ENCODE results near the gene SLC26A8. TPM values are rescaled to one million over a fixed set of nuclear protein-coding genes. Genes with fewer than 3 reads are reported as not detected.

Gene SLC26A8
- polyA plus RNA-seq, 3 donors = 0.52 to 1.7 (median 1.5) TPM

DNA sequence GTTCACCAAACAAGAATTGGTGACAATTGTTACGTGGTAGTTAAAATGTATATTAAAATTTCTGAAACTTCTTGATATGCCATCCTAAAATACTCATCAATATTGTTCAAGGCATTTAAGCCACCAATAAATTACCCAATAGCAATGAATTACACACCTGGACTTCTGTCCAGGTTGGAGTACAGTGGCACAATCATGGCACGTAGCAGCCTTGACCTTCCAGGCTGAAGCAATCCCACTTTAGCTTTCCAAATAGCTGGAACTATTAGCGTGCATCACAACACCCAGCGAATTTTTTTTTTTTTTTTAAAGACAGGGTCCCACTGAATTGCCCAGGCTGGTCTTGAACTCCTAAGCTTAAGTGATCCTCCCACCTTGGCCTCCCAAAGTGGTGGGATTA lies 120.8 kb downstream of the SLC26A8 start:
- Histone ChIP-seq H3K79me2 (ENCODE audit: insufficient read depth, low read length) (peaks cover 93% of the 10 kb centered on the region), H3K27ac (ENCODE audit: low read depth in 1 of 2, low read length in 2 of 2) (no peak overlapping the region), H3K9me3 (replicated peaks in 1 of 2; ENCODE audit: control insufficient read depth in 1 of 2, insufficient read depth in 1 of 2, low read length in 2 of 2) (peaks cover 2 to 3% of the 10 kb centered on the region in 2 donors), H3K4me2 (replicated peaks; ENCODE audit: extremely low read depth, low read length, poor library complexity, severe bottlenecking) (no peak overlapping the region), H3K4me1 (ENCODE audit: control insufficient read depth in 1 of 2, insufficient read depth in 2 of 2, low read length in 2 of 2) (no peaks in the 10 kb centered on the region), H3K9ac (ENCODE audit: insufficient read depth, low read length, poor library complexity, severe bottlenecking) (no peak overlapping the region), H3K27me3 (ENCODE audit: control insufficient read depth in 2 of 2, insufficient read depth in 2 of 2, low read length in 2 of 2) (no peaks in the 10 kb centered on the region), H2AFZ (ENCODE audit: insufficient read depth, low read depth, low read length, poor library complexity, severe bottlenecking) (no peak overlapping the region), H4K20me1 (ENCODE audit: insufficient read depth, low read length) (no peaks in the 10 kb centered on the region), H3K36me3 (replicated peaks in 1 of 2; ENCODE audit: control insufficient read depth in 1 of 2, insufficient read depth in 2 of 2, low read length in 2 of 2) (peaks cover 12 to 80% of the 10 kb centered on the region in 2 donors), H3K4me3 (replicated peaks in 1 of 3; ENCODE audit: low read depth in 2 of 3, low read length in 3 of 3) (no peak overlapping the region)
- Mint-ChIP-seq H3K27me3 (ENCODE audit: low read depth in 3 of 3) (no peaks in the 10 kb centered on the region), H3K4me3 (no peak overlapping the region), H3K9me3 (peaks cover 4 to 12% (median 7%) of the 10 kb centered on the region in 7 donors), H3K27ac (no peak overlapping the region), H3K36me3 (peaks cover 33 to 57% of the 10 kb centered on the region in 2 donors), H3K4me1 (peaks cover 2% of the 10 kb centered on the region)
- 97% methylated on average over 3 of the region's 4 CpGs for WGBS (ENCODE audit: insufficient coverage)
- no peak for DNase-seq
- TF ChIP-seq, protein P1, sequence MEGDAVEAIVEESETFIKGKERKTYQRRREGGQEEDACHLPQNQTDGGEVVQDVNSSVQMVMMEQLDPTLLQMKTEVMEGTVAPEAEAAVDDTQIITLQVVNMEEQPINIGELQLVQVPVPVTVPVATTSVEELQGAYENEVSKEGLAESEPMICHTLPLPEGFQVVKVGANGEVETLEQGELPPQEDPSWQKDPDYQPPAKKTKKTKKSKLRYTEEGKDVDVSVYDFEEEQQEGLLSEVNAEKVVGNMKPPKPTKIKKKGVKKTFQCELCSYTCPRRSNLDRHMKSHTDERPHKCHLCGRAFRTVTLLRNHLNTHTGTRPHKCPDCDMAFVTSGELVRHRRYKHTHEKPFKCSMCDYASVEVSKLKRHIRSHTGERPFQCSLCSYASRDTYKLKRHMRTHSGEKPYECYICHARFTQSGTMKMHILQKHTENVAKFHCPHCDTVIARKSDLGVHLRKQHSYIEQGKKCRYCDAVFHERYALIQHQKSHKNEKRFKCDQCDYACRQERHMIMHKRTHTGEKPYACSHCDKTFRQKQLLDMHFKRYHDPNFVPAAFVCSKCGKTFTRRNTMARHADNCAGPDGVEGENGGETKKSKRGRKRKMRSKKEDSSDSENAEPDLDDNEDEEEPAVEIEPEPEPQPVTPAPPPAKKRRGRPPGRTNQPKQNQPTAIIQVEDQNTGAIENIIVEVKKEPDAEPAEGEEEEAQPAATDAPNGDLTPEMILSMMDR (IDR thresholded peaks at IDR 0.05) = no peak
- intact Hi-C loops (cut with micrococcal nuclease) = no loop called here

DNA sequence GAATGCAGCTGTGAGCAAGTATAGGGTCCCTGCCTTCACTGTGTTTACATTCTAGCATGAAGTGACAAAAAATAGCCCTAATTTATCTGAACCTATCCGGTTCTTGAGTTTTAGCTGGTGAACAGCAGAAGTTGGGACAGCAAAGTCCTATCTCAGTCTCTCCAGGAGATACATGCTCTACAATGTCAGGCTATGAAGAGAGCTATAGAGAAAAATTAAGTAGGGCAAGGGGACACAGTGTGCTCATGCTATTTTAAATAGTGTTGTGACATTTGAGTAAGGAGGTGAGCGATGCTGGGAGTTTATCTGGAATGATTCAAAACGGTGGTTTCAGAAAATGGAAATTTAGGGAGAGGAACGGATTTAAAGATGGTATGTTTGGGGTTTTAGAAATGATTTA lies 124.0 kb downstream of the SLC26A8 start:
- H3K9ac ChIP-seq (ENCODE audit: insufficient read depth, low read length, poor library complexity, severe bottlenecking) = no peak overlapping the region
- H3K9me3 Mint-ChIP-seq = peaks cover 0 to 5% (median 0%) of the 10 kb centered on the region in 7 donors
- WGBS (ENCODE audit: insufficient coverage) = 100% methylated on average over 3 of the region's 4 CpGs
- intact Hi-C loops (cut with micrococcal nuclease) = no loop called here
- H3K27me3 ChIP-seq (ENCODE audit: control insufficient read depth in 2 of 2, insufficient read depth in 2 of 2, low read length in 2 of 2) = no peaks in the 10 kb centered on the region
- H4K20me1 ChIP-seq (ENCODE audit: insufficient read depth, low read length) = no peaks in the 10 kb centered on the region
- H3K4me1 Mint-ChIP-seq = peaks cover under 1% of the 10 kb centered on the region
- no peak overlapping the region for H3K4me3 ChIP-seq (replicated peaks in 1 of 3; ENCODE audit: low read depth in 2 of 3, low read length in 3 of 3)
- H2AFZ ChIP-seq (ENCODE audit: insufficient read depth, low read depth, low read length, poor library complexity, severe bottlenecking) = no peak overlapping the region
- H3K4me1 ChIP-seq (ENCODE audit: control insufficient read depth in 1 of 2, insufficient read depth in 2 of 2, low read length in 2 of 2) = no peaks in the 10 kb centered on the region
- no peak overlapping the region for H3K27ac ChIP-seq (ENCODE audit: low read depth in 1 of 2, low read length in 2 of 2)
- H3K27ac Mint-ChIP-seq = no peak overlapping the region
- no peak overlapping the region for H3K4me3 Mint-ChIP-seq
- no peaks in the 10 kb centered on the region for H3K9me3 ChIP-seq (replicated peaks in 1 of 2; ENCODE audit: control insufficient read depth in 1 of 2, insufficient read depth in 1 of 2, low read length in 2 of 2)
- H3K4me2 ChIP-seq (replicated peaks; ENCODE audit: extremely low read depth, low read length, poor library complexity, severe bottlenecking) = no peak overlapping the region
- H3K79me2 ChIP-seq (ENCODE audit: insufficient read depth, low read length) = peaks cover 94% of the 10 kb centered on the region
- peaks cover 36 to 53% of the 10 kb centered on the region in 2 donors for H3K36me3 Mint-ChIP-seq
- peaks cover 17 to 73% of the 10 kb centered on the region in 2 donors for H3K36me3 ChIP-seq (replicated peaks in 1 of 2; ENCODE audit: control insufficient read depth in 1 of 2, insufficient read depth in 2 of 2, low read length in 2 of 2)
- H3K27me3 Mint-ChIP-seq (ENCODE audit: low read depth in 3 of 3) = no peaks in the 10 kb centered on the region
- TF ChIP-seq, protein P1 (IDR thresholded peaks at IDR 0.05) = no peak
- DNase-seq = no peak

All from CD14-positive monocyte (primary cell).